ENCODE measurements around the gene NPAS3. TPM values are rescaled to one million over a fixed set of nuclear protein-coding genes. Genes with fewer than 3 reads are reported as not detected.

NPAS3 gene
- total RNA-seq, 1 donor from 2014 or later: 8.4 TPM

DNA sequence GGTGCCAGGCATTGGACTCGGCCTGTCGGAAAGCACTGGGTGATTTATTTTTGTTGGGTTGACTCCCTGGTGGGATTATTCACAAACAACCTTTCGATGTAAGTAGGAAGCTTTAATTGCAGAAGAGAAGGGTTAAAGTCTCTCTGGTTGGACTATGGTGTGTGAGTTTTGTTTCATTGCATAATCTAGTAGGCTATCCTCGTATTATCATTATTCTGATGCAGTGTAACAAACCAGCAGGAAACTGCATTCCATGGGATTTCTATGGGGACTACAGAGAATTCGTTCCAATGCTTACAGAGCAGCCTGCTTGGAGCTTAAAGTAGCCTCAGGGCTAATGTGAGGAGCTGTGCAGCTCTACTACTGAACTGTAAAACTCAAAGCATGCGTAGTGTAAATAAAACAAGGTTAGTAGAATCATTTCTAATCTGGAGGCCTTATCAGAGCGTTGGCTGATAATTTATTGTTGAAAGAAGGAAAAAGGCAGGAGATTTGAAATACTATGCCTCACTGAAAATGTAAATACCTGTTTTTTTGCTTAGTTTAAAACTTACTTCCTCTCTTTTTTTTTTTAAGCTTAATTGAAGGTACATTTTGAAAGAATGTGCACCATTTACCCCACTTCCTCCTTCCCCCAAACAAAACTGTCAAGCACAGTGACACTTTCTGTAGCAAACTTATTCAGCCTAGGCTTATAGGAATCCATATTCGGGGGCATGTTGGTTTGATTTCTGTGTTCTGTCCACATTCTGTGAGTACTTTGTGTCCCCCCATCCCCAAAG, 226.7 kb downstream of the NPAS3 start:
- DNase-seq (ENCODE audit: low spot score): peak; percentile 17

DNA sequence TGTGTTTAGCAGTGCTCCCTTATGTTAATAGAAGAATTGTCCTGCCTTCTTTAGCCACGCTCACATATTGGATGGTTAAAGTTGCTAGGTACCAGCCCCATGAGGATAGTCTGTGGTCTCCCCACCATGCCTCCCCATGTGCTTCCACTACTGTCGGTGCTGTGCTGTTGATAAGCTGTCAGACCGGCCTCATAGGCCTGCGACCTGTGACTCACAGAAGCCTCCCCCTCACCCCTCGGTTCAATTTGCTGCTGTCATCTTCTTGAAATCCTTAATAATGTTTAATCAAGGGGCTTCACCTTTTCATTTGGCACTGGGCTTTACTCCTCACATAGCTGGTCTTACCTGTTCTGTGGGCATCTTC, 227.2 kb downstream of the NPAS3 start:
- DNase-seq (ENCODE audit: low spot score): no peak

DNA sequence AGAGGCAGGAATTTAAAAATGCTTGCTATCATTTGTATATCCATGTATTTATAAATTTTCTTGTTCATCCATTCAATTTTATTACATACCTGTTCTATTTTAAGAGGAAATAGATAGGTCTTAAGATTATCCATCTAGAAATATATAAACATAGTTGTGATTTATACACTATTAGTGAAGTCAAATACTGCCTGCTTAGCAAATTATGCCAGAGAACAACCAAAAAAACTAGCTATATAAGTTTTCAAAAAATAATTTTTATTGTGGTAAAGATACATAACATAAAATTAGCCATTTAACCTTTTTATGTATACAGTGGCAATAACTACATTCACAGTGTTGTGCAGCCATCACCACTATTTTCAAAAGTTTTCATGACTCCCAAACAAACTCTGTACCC, 237.3 kb downstream of the NPAS3 start:
- no peak for DNase-seq (ENCODE audit: low spot score)

DNA sequence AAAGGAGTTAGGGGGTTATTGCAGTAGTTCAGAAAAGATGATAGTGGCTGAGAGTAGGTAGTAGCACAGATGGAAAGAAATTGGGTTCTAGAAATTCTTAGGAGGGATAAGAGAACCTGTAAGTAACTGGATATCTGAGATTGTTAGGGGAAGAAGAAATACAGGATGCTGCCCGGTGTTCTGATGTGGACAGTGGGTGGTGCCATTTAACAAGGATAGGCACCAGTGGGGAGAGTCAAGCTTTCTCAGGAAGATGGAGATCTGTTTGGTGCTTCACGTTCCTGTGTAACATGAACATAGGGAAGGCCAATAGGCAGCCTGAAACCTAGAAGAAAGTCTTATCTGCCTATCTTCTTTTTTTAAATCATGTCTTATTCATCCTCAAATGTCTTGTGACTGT, 245.9 kb downstream of the NPAS3 start:
- no peak for DNase-seq (ENCODE audit: low spot score)

DNA sequence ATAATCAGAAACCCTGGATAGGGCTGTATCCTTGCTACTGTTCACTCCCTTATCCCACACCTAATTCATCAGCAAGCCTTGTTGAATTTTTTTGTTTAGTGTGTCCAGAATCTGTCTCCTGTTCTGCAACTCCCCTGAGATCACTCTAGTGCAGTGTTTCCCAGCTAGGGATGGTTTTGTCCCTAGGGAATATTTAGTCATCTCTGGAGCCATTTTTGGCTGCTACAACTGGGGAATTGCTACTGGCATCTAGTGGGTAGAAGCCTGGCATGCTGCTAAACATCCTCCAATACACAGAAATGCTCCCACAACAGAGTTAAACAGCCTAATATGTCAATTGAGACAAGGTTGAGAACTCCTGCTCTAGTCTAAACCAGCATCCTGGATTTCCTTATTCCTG, 248.0 kb downstream of the NPAS3 start:
- no peak for DNase-seq (ENCODE audit: low spot score)

DNA sequence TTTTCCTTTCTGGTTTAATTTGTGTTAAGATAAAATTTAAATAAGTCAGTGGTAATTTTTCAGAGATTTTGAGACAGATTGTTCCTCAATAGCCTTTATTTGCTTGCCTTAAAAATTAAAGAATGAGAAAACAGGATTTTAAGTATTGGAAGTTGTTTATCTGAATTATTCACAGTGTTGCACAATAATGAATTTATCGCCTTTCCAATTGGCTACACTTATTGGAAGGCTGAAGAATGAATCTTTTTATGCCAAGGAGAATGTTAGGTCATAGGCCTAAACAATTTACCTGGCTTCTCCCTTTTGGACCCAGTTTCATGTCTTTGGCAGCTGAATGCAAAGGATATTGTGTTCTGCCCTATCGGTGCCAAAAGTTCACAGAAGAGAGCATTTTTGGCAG, 250.2 kb downstream of the NPAS3 start:
- no peak for DNase-seq (ENCODE audit: low spot score)

DNA sequence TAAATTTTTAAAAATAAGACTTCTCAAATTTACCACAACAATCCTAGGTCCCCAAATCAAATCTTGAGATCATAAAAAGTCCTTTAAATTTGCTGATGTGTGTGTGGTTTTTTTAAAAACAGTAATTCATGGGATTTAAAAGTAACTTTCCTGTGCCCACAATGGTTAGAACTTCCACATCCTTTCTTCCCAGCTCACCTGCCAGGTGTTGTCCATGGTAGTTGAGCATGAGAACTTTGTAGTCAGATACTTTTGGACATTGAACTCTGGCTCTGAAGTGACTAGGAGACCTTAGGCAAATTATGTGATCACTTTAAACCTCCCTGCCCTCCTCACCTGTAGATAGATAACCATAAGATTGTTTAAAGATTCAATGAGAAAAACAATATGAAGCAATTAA, 253.2 kb downstream of the NPAS3 start:
- no peak for DNase-seq (ENCODE audit: low spot score)

DNA sequence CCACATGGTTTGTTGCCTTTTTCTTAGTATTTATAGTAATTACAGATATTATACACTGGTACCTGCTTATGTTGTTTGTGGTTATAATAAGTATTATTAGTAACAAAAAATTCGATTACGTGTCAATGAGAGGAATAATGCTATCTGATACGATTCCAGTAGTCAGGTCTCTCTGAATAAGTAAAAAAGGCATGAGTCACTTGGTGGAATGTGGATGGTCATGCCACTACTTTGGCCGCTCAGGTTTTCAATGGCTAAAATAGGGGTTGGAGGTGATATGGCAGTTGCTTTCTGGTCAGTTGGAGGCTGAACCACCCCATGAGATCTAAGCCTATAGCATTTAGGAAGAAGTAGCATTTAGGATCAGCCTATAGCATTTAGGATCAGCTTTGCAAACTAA, 255.9 kb downstream of the NPAS3 start:
- no peak for DNase-seq (ENCODE audit: low spot score)

DNA sequence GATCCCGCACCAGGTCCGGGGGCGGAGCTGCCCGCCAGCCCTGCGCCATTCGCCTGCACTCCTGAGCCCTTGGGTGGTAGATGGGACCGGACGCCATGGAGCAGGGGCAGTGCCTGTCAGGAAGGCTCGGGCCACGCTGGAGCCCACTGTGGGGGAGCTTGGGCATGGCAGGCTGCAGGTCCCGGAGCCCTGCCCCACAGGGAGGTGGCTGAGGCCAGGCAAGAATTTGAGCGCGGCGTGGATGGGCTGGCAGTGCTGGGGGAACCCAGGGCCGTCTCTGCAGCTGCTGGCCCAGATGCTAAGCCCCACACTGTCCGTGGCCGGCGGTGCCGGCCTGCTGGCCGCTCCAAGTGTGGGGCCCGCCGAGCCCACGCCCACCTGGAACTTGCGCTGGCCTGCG, 260.0 kb downstream of the NPAS3 start:
- DNase-seq (ENCODE audit: low spot score): no peak

DNA sequence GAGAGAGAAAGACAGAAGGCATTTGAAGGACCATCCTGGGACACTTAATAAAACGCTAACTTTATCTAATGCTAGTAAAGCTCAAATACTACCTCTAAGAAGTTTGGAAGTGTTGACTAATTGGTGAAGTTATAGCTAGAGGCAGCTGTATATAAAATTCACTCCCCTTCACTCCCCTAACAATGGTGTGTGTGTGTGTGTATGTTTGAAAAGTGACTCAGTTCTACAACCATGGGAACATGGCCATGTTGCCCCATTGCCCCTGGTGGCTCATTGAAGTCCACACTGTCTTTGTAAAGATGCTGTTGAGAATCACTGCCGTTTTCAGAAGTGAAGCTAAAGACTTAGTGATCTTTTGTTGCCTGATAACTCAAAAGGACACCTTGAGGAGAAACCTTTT, 262.4 kb downstream of the NPAS3 start:
- DNase-seq (ENCODE audit: low spot score): no peak

DNA sequence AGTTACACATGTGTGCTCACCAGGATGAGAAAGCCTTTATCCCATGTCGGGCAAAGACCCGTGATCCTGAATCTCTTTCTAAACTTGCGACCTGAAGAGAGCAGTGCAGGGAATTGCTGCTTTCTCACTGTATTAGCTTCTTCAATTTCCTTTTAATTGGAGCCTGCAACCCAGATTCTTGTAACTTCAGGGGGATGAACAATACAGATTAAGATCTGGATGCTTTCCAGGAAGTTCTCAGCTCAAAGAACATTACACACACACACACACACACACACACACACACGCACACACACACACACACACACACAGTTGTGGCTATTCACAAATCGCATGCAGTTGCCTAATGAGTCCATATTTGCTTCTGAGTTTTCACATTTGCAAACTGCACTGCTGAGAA, 268.3 kb downstream of the NPAS3 start:
- DNase-seq (ENCODE audit: low spot score): no peak

DNA sequence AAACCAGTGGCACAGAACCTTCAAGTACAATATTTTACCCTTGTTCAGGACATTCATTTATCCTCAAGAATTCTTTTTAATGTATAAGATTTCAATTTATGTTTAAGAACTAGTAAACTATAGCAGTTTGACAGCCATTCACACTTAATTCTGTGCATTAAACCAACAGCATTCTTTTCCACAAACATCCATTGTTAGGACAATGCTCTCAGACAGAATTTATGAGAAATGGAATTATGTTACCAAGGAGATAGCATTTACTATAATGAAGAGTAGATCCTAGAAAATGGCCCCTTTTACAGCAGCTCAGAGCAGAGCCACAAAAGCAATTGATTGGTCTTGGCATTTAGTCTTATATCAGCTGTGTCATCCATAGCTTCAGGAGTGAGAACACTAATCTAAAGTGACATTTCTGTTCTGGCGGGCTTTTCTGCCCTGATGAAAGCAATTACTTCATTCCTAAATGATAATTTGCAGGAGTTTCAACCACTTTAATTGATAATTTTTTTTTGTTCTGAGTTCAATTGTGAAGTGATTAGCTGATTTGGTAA, 268.9 kb downstream of the NPAS3 start:
- no peak for DNase-seq (ENCODE audit: low spot score)

DNA sequence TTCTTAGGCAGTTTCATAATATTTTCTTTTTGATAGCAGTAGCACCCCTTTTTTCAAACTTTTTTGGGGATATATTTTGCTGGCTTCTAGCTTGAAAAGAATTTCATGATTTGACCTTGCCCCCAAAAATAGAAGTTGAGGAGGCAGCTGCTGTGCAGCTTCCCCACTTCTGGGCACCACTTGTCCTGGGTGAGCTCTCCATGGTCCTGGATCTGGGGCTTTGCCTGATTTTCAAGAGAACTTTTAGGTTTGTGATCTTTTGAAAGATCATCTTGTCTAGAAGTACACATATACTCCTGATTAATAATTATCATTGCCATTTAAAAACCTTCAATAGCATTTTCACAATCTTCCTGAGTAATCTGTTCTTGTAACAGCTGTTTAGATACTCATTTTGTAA, 271.6 kb downstream of the NPAS3 start:
- peak; percentile 47 for DNase-seq (ENCODE audit: low spot score)

DNA sequence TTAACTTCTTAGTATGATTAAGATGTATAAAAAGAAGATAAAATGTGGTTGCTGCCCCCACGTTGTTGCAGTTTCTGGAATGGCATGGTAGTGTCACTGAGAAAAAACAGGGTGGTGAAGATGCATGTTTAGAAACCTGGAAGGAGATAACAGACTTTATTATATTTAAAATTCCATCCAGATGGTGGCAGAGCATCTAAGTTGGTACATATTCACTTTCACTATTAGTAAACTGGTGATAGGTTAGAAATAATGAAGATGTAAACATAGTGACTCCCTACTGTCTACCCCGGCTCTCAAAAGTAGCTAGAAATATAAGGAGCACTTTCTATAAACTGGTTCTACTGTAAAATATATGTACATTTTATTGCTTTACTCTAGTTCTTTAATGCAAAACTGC, 279.3 kb downstream of the NPAS3 start:
- no peak for DNase-seq (ENCODE audit: low spot score)

DNA sequence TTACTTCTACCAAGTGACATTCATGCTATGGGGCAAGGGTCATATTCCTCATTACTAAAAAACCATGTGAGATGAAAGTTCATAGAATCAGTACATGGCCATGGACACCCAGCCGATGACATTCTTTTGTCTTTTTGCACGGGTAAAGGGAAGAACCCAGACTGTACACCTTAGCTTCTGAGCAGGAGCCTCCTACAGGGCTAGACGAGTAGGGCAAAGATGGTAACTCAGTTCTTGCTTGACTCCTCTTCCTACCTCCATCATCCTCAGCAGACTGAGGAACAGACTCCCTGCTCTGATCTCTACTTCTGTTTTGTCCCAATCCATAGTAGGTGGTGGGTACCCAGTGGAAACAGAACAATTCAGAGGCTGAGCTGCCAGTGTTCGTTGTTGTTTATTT, 281.3 kb downstream of the NPAS3 start:
- no peak for DNase-seq (ENCODE audit: low spot score)

DNA sequence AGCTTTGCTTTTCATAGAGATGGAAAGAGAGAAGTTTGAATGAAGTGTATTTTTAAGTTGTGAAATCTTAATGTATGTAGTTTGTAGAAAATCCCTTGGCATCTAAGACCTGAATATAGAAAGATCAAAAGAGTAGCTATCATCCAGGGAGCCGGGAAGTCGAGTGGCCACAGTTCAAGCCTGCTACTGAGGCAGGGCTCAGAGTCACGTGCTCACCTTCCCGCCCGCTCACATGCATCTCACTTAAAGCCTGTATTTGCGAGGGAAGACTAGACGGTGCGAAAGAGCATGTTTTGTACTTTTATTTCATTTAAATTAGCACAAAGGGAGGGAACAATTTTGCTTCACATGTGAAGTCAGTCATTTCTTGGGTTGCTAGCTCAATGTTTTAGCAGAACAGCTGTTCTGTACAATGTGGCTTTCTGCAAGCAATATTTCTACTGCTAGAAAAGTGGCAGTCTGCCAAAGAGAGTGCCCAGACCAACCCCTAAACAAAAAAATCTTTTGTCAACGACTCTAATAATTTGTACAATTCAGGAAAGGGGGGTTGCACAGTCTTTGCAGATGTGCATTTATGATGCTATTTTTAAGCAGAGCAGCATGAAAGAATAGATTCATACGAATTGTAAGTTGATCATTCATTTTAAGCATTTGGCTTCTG, 290.7 kb downstream of the NPAS3 start:
- peak; percentile 28 for DNase-seq (ENCODE audit: low spot score)

DNA sequence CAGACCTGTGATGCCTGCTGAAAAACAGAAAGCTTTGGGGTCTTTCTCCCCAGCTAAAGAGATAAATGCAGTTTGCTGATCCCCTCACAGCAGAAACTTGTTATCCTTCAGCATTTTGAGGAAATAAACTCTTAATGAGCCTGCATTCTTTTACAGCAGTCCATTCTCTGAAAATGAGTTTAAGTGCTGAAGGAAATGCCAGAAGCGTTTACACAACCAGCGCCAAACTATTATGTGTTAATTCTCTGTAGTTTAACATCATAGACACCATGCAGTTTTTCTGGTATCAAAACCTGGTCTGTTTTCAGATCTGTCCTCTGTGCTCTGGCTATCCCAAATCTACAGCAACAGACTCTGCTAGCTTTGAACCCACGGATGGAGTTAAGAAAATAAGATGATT, 291.3 kb downstream of the NPAS3 start:
- DNase-seq (ENCODE audit: low spot score): no peak

DNA sequence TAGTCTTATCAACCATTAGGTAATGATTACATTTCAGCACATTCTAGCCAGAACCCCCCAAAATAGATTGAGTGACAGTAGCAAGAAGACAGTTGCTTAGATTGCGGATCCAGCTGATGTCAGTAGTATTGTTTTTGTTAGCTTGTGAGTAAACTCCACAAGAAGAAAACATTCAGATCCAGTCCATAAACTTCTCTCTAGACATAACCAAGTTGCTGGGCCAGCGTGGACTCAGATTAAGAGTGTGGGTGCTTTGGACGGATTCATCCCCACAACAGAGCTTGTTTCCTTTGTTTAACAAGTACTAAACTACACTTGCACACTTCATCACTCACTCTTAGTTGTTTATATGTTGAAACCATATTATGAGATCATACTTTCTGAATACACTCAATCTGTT, 293.4 kb downstream of the NPAS3 start:
- no peak for DNase-seq (ENCODE audit: low spot score)

DNA sequence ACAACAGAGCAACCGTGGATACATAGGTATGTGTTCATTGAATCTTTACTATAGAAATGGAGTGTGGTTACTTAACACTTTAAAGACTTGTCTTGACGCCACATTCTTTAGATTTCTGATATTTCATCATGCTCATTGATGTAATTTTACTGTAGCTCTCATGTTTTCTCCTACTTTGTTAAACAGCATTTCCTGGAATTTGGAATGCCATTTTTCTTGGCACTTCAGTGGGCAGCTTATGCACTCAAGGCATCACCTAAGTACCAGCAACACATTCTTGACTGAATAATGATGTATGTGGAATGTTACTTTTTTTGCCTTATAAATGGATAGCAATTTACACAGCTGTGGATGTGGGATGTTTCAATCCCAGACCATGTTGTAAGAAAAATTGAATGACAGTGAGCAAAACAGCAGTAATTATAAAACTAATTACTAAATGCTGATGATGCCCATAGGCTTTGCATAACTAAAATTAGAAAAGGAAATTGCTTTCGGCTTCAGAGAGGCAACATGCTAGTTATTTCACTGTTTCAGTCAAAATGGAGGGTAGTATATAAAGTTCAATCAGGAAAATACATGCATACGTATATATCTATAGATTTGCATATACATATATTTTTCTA, 298.5 kb downstream of the NPAS3 start:
- no peak for DNase-seq (ENCODE audit: low spot score)

DNA sequence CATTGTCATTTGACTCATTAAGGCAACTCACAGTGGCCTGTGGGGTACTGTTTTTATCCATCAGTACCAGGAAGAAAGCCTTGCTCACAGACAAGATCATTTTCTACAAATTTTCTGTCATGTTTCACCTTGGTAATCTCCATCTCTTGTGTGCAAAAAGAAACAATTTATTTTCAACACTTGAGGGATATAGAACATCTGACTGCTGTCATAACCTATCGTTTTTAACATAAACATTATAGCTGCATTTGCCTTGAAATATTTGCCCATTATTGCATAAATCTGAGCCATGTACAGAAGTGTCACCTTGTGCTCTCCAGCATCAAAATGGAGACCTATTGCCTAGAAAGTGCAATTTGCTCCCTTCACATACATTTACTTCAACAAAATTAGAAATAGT, 300.8 kb downstream of the NPAS3 start:
- DNase-seq (ENCODE audit: low spot score): no peak

DNA sequence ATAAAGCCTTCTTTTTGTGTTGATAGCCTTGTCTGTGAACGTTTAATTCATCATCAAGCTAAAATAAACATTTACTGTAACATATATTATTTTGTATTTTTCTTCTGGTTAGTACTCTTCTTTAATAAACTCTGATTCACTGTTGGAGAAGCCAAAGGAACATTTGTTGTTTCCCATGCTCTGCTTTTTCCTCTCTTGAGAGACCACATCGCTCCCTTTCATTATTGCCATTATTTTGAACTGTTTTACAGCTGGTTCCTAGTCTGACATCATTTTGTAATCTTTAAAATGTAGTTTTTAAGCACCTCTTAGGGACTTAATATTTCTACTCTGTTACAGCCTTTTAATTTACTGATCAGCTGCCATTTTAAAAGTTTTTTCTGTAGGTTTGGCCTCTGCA, 301.8 kb downstream of the NPAS3 start:
- DNase-seq (ENCODE audit: low spot score): no peak

DNA sequence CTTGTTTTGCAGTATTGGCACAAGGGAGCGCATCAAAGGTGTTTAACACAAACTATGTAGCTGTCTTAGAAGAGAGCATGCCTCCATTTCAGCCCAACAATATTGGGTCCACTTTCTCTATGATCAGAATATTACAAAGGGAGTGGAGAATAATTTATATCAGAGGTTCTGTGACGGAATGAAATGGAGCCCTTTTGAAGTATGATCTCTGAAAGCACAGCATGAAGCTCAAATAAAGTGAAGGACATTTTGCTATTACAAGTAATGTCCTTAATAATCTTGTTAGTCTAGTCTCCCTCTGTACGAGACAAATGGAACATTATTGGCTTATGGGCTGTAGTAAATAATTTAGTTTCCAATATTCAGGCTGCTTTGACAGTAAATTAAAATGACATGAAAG, 302.7 kb downstream of the NPAS3 start:
- no peak for DNase-seq (ENCODE audit: low spot score)

All from umbilical cord (tissue), 2 donors.